ENCODE results near the gene HBD.

Gene HBD

DNA sequence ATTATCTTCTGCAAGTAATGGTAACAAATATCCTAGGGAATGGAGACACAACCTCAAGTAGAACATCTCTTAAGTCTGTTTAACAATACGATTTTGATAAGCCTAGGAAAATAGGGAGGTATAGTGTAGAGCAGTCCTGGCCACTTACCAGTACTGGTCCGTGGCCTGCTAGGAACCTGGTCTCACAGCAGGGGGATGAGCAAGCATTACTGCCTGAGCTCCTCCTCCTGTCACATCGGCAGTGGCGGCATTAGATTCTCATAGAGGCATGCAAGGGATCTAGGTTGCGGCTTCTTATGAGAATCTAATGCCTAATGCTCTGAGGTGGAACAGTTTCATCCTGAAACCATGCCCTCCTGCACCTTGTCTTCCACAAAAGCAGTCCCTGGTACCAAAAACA lies 38.2 kb downstream of the HBD start:
- H3K4me3 ChIP-seq (ENCODE audit: low read depth, low read length) = no peak overlapping the region
- TF ChIP-seq, protein P1, sequence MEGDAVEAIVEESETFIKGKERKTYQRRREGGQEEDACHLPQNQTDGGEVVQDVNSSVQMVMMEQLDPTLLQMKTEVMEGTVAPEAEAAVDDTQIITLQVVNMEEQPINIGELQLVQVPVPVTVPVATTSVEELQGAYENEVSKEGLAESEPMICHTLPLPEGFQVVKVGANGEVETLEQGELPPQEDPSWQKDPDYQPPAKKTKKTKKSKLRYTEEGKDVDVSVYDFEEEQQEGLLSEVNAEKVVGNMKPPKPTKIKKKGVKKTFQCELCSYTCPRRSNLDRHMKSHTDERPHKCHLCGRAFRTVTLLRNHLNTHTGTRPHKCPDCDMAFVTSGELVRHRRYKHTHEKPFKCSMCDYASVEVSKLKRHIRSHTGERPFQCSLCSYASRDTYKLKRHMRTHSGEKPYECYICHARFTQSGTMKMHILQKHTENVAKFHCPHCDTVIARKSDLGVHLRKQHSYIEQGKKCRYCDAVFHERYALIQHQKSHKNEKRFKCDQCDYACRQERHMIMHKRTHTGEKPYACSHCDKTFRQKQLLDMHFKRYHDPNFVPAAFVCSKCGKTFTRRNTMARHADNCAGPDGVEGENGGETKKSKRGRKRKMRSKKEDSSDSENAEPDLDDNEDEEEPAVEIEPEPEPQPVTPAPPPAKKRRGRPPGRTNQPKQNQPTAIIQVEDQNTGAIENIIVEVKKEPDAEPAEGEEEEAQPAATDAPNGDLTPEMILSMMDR (IDR thresholded peaks at IDR 0.05; ENCODE audit: borderline replicate concordance, insufficient read depth, low read depth, low read length) = no peak

DNA sequence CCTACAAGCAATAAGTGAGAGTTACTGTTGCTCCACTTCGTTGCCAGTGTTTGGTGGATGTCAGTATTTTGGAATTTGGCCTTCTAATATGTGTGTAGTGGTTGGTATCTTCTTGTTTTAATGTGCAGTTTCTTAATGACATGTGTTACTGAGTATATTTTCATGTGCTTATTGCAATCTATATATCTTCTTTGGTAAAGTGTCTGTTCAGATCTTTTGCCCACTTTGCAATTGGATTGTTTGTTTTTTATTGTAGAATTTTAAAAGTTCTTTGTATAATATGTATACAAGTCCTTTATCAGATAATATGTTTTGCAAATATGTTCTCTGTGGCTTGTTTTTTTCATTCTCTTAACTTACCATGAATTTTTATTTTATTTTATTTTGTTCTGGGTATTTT lies 41.5 kb downstream of the HBD start:
- no peak overlapping the region for H3K4me3 ChIP-seq (ENCODE audit: low read depth, low read length)
- TF ChIP-seq, protein P1 (IDR thresholded peaks at IDR 0.05; ENCODE audit: borderline replicate concordance, insufficient read depth, low read depth, low read length) = no peak

DNA sequence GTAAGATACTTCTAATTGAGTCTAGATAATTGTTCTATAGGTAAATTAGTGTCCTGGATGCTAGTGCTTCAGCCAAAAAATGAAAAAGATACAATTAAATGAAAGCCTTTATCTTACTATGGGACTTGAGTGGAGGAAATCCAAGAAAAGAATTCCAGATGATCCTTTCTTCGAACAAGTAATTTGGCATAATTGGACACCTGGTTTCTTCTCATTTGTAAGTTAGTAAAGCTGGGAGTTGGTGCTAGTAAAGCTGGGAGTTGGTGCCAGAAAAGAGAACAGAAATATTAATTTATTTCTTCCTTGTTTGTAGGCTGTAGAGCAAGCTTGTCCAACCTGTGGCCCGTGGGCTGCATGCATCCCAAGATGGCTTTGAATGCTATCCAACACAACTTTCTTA lies 46.1 kb downstream of the HBD start:
- no peak overlapping the region for H3K4me3 ChIP-seq (ENCODE audit: low read depth, low read length)
- TF ChIP-seq, protein P1 (IDR thresholded peaks at IDR 0.05; ENCODE audit: borderline replicate concordance, insufficient read depth, low read depth, low read length) = no peak
